Neuronal stem cell (in vitro differentiated cells): ENCODE data around the gene PCBP3.

ENCODE experiments used
- DNase-seq: peaks from one replicate; pipeline ENCODE4 v3.0.0-alpha.2; 2013; ENCODE audit warnings: low spot score
- H2AFZ ChIP-seq: one replicate; pipeline ENCODE4 v1.6.1; 2013; ENCODE audit warnings: mild to moderate bottlenecking, low read length, inconsistent platforms
- H2AK5ac ChIP-seq: 2 replicates; pipeline ENCODE4 v1.6.1; 2013; ENCODE audit warnings: low read depth, mild to moderate bottlenecking, inconsistent platforms, low read length, moderate library complexity, mixed read lengths
- H2BK120ac ChIP-seq: 2 replicates; pipeline ENCODE4 v1.6.1; 2013; ENCODE audit warnings: low read depth, mild to moderate bottlenecking, inconsistent platforms, low read length, moderate library complexity, mixed read lengths
- H2BK12ac ChIP-seq: one replicate; pipeline ENCODE4 v1.6.1; 2013; ENCODE audit warnings: low read length, inconsistent platforms
- H2BK15ac ChIP-seq: 2 replicates; pipeline ENCODE4 v1.6.1; 2013; ENCODE audit warnings: mild to moderate bottlenecking, low read length, inconsistent platforms, mixed read lengths
- H2BK5ac ChIP-seq: one replicate; pipeline ENCODE4 v1.6.1; 2013; ENCODE audit warnings: inconsistent platforms, mild to moderate bottlenecking, low read length, moderate library complexity
- H3K14ac ChIP-seq: one replicate; pipeline ENCODE4 v1.6.1; 2013; ENCODE audit warnings: low read length, inconsistent platforms
- H3K18ac ChIP-seq: 2 replicates; pipeline ENCODE4 v1.6.1; 2013; ENCODE audit warnings: low read length, inconsistent platforms
- H3K23ac ChIP-seq: 2 replicates; pipeline ENCODE4 v1.6.1; 2013; ENCODE audit warnings: low read depth, mild to moderate bottlenecking, mixed read lengths, low read length, inconsistent platforms; ENCODE audit not compliant: poor library complexity
- H3K27ac ChIP-seq: replicated peaks from 3 replicates; pipeline ENCODE4 v1.5.1; 2013; ENCODE audit warnings: low read length, inconsistent platforms
- H3K27me3 ChIP-seq, 3 experiments: 2 replicates each; pipeline ENCODE4 v1.6.1; 2013; ENCODE audit warnings: low read length in 3 of 3, mild to moderate bottlenecking in 2 of 3, inconsistent platforms in 1 of 3, low read depth in 1 of 3, mixed read lengths in 1 of 3, moderate library complexity in 1 of 3; ENCODE audit not compliant: control insufficient read depth in 3 of 3, insufficient read depth in 3 of 3
- H3K36me3 ChIP-seq, 2 donors: replicated peaks in 1 of 2; 2 replicates each; pipeline ENCODE4 v1.6.1; 2013; ENCODE audit warnings: low read length in 2 of 2; ENCODE audit not compliant: control insufficient read depth in 2 of 2, insufficient read depth in 2 of 2
- H3K4ac ChIP-seq: 2 replicates; pipeline ENCODE4 v1.6.1; 2013; ENCODE audit warnings: inconsistent platforms, mild to moderate bottlenecking, low read length, moderate library complexity
- H3K4me1 ChIP-seq, 2 donors: 1 replicate in 1 of 2; 2 replicates in 1 of 2; pipeline ENCODE4 v1.6.1; 2013; ENCODE audit warnings: low read length in 2 of 2, low read depth in 1 of 2; ENCODE audit not compliant: control insufficient read depth in 2 of 2, insufficient read depth in 1 of 2
- H3K4me2 ChIP-seq: one replicate; pipeline ENCODE4 v1.6.1; 2013; ENCODE audit warnings: mild to moderate bottlenecking, low read length, inconsistent platforms; ENCODE audit not compliant: insufficient read depth, poor library complexity, severe bottlenecking
- H3K4me3 ChIP-seq, 2 donors: 2 replicates each; pipeline ENCODE4 v1.5.1; 2013; ENCODE audit warnings: low read length in 2 of 2, mild to moderate bottlenecking in 2 of 2, inconsistent platforms in 1 of 2, moderate library complexity in 1 of 2
- H3K79me1 ChIP-seq: one replicate; pipeline ENCODE4 v1.6.1; 2013; ENCODE audit warnings: low read depth, mild to moderate bottlenecking, inconsistent platforms, low read length, moderate library complexity
- H3K9ac ChIP-seq: one replicate; pipeline ENCODE4 v1.6.1; 2013; ENCODE audit warnings: mild to moderate bottlenecking, low read depth, low read length, inconsistent platforms; ENCODE audit not compliant: poor library complexity
- H3K9me3 ChIP-seq, 2 donors: replicated peaks in 1 of 2; 2 replicates each; pipeline versions ENCODE3 to v1.6.1; 2013; ENCODE audit warnings: low read length in 2 of 2, mild to moderate bottlenecking in 2 of 2, inconsistent platforms in 1 of 2, low read depth in 1 of 2, mixed read lengths in 1 of 2, moderate library complexity in 1 of 2; ENCODE audit not compliant: control insufficient read depth in 2 of 2, insufficient read depth in 1 of 2
- H4K8ac ChIP-seq: one replicate; pipeline ENCODE4 v1.6.1; 2013; ENCODE audit warnings: low read depth, mild to moderate bottlenecking, inconsistent platforms, low read length, moderate library complexity
- H4K91ac ChIP-seq: one replicate; pipeline ENCODE4 v1.6.1; 2013; ENCODE audit warnings: low read length, low read depth, mild to moderate bottlenecking, inconsistent platforms; ENCODE audit not compliant: poor library complexity
- whole genome bisulfite sequencing, 2 donors: extraction: QIAGEN DNeasy Blood & Tissue Kit; methylation state at CpG; one replicate each; pipeline ENCODE4 v1.1.7; 2013; ENCODE audit warnings: missing lambda C conversion rate in 2 of 2, mixed read lengths in 1 of 2; ENCODE audit not compliant: insufficient read length in 2 of 2, insufficient replicate concordance in 1 of 2; ENCODE audit errors: extremely low coverage in 2 of 2; 5-methylcytosine and 5-hydroxymethylcytosine counted together

Gene PCBP3

GRCh38 chr21:45779226-45779625, 135.7 kb downstream of the PCBP3 start:
- H3K36me3 ChIP-seq, result no peaks in the 10 kb centered on the region

GRCh38 chr21:45780647-45781046, 137.1 kb downstream of the PCBP3 start:
- no peak overlapping the region for H3K4me3 ChIP-seq

More at GRCh38 chr21:45779226-45779625, 135.7 kb downstream of the PCBP3 start:
- no peak overlapping the region for H3K27ac ChIP-seq
- no peak overlapping the region for H3K9ac ChIP-seq
- no peak overlapping the region for H2BK12ac ChIP-seq
- no peak overlapping the region for H3K18ac ChIP-seq
- no peak overlapping the region for H2BK5ac ChIP-seq
- WGBS, 2 donors, result no CpG with 5 or more reads among the region's 3 CpGs
- no peak overlapping the region for H4K91ac ChIP-seq
- no peak overlapping the region for H3K4me2 ChIP-seq
- no peak overlapping the region for H3K14ac ChIP-seq
- no peaks in the 10 kb centered on the region for H3K79me1 ChIP-seq
- H2BK120ac ChIP-seq, result no peak overlapping the region
- no peak overlapping the region for H2BK15ac ChIP-seq
- H2AK5ac ChIP-seq, result no peak overlapping the region
- H4K8ac ChIP-seq, result no peak overlapping the region
- no peak overlapping the region for H3K23ac ChIP-seq
- H2AFZ ChIP-seq, result no peak overlapping the region
- no peak overlapping the region for H3K4me3 ChIP-seq
- DNase-seq, result no peak
- peaks cover 5 to 13% of the 10 kb centered on the region in 2 donors for H3K9me3 ChIP-seq
- H3K27me3 ChIP-seq, result no peaks in the 10 kb centered on the region
- H3K4ac ChIP-seq, result no peak overlapping the region
- no peaks in the 10 kb centered on the region for H3K4me1 ChIP-seq

GRCh38 chr21:45781741-45782140, 138.2 kb downstream of the PCBP3 start:
- no peak overlapping the region for H2BK120ac ChIP-seq
- H3K27me3 ChIP-seq, result no peaks in the 10 kb centered on the region
- H3K27ac ChIP-seq, result no peak overlapping the region
- no peak overlapping the region for H2BK12ac ChIP-seq
- no peak overlapping the region for H3K4ac ChIP-seq
- no peak overlapping the region for H3K4me3 ChIP-seq
- no peak overlapping the region for H4K8ac ChIP-seq
- WGBS, 2 donors, result no CpG with 5 or more reads among the region's 4 CpGs
- no peaks in the 10 kb centered on the region for H3K4me1 ChIP-seq
- DNase-seq, result no peak
- no peaks in the 10 kb centered on the region for H3K36me3 ChIP-seq
- H2AK5ac ChIP-seq, result no peak overlapping the region
- no peak overlapping the region for H3K9ac ChIP-seq
- H3K23ac ChIP-seq, result no peak overlapping the region
- H3K18ac ChIP-seq, result no peak overlapping the region
- no peak overlapping the region for H2BK5ac ChIP-seq
- H3K9me3 ChIP-seq, result peaks cover 5 to 13% of the 10 kb centered on the region in 2 donors
- H3K14ac ChIP-seq, result no peak overlapping the region
- no peak overlapping the region for H3K4me2 ChIP-seq
- H2BK15ac ChIP-seq, result no peak overlapping the region
- no peaks in the 10 kb centered on the region for H3K79me1 ChIP-seq
- no peak overlapping the region for H2AFZ ChIP-seq
- no peak overlapping the region for H4K91ac ChIP-seq

More at GRCh38 chr21:45780647-45781046, 137.1 kb downstream of the PCBP3 start:
- Histone ChIP-seq H3K27me3 (no peaks in the 10 kb centered on the region), H2BK12ac (no peak overlapping the region), H3K27ac (no peak overlapping the region), H3K9ac (no peak overlapping the region), H3K23ac (no peak overlapping the region), H3K18ac (no peak overlapping the region), H3K4me2 (no peak overlapping the region), H4K91ac (no peak overlapping the region), H2BK5ac (no peak overlapping the region), H4K8ac (no peak overlapping the region), H3K79me1 (no peaks in the 10 kb centered on the region), H3K4ac (no peak overlapping the region), H3K9me3 (peaks cover 5 to 13% of the 10 kb centered on the region in 2 donors), H3K14ac (no peak overlapping the region), H2BK120ac (no peak overlapping the region), H3K36me3 (no peaks in the 10 kb centered on the region), H2AK5ac (no peak overlapping the region), H2AFZ (no peak overlapping the region), H2BK15ac (no peak overlapping the region), H3K4me1 (no peaks in the 10 kb centered on the region)
- no peak for DNase-seq
- WGBS, 2 donors, result no CpG with 5 or more reads among the region's 3 CpGs

GRCh38 chr21:45786660-45787059, 143.1 kb downstream of the PCBP3 start:
- Histone ChIP-seq H3K14ac (no peak overlapping the region), H3K4ac (no peak overlapping the region), H4K91ac (no peak overlapping the region), H3K36me3 (no peaks in the 10 kb centered on the region), H2AK5ac (no peak overlapping the region), H3K4me1 (peaks cover 0 to 3% of the 10 kb centered on the region in 2 donors), H3K79me1 (peaks cover 2% of the 10 kb centered on the region), H3K23ac (no peak overlapping the region), H3K9me3 (peaks cover 0 to 4% of the 10 kb centered on the region in 2 donors), H2BK5ac (no peak overlapping the region), H3K4me3 (no peak overlapping the region), H2BK120ac (no peak overlapping the region), H2AFZ (no peak overlapping the region), H3K18ac (no peak overlapping the region), H3K9ac (no peak overlapping the region), H2BK12ac (no peak overlapping the region), H4K8ac (no peak overlapping the region), H3K4me2 (no peak overlapping the region), H3K27ac (no peak overlapping the region), H2BK15ac (no peak overlapping the region), H3K27me3 (peaks cover 0 to 4% (median under 1%) of the 10 kb centered on the region in 3 experiments)
- WGBS, 2 donors, result no CpG with 5 or more reads among the region's 6 CpGs
- no peak for DNase-seq
